GM18505 (cell line): ENCODE results near the gene GRB10.

Source experiments
- ATAC-seq: cut with Tn5 transposase; IDR thresholded peaks from one replicate; pipeline ENCODE4 v1.9.1; 2021; ENCODE audit not compliant: unreplicated experiment
- POLR2A ChIP-seq: IDR thresholded peaks from 4 replicates; pipeline ENCODE4 v1.6.1; 2011; ENCODE audit warnings: borderline replicate concordance; ENCODE audit not compliant: insufficient read depth, insufficient read length; ENCODE audit errors: extremely low read depth

The GRB10 gene

GRCh38 chr7:50731703-50732582, 50.8 kb downstream of the GRB10 start:
- no peak for ATAC-seq
- no peak for TF ChIP-seq POLR2A

GRCh38 chr7:50730446-50731400, 52.0 kb downstream of the GRB10 start:
- no peak for ATAC-seq
- TF ChIP-seq POLR2A: no peak

GRCh38 chr7:50729962-50730361, 52.7 kb downstream of the GRB10 start:
- TF ChIP-seq POLR2A: no peak
- ATAC-seq: no peak

GRCh38 chr7:50728184-50728583, 54.5 kb downstream of the GRB10 start:
- no peak for TF ChIP-seq POLR2A
- ATAC-seq: no peak

DNA sequence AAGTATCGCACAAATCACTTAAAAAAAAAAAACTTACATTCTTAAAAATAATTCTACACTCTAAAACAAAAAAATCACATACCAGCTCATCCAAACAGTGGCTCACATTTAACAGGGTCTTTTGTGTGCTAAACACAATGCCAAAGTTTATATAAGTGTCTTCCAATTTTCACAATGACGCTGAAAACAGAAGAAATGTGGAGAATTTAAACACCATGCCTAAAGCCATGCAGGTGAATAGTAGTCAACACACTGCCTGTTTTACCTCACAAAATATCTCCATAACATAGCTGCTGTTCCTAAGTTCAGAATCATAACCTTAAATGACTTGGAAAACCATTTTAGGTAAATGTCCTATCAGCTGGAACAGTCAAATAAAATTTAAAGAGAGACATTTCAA, 55.0 kb downstream of the GRB10 start:
- TF ChIP-seq POLR2A: no peak
- no peak for ATAC-seq

GRCh38 chr7:50727072-50727471, 55.6 kb downstream of the GRB10 start:
- TF ChIP-seq POLR2A: no peak
- ATAC-seq: no peak

GRCh38 chr7:50725774-50726173, 56.9 kb downstream of the GRB10 start:
- TF ChIP-seq POLR2A: no peak
- ATAC-seq: no peak

- TF ChIP-seq POLR2A: no peak
- no peak for ATAC-seq
Observed at GRCh38 chr7:50724526-50725520, 57.9 kb downstream of the GRB10 start.

DNA sequence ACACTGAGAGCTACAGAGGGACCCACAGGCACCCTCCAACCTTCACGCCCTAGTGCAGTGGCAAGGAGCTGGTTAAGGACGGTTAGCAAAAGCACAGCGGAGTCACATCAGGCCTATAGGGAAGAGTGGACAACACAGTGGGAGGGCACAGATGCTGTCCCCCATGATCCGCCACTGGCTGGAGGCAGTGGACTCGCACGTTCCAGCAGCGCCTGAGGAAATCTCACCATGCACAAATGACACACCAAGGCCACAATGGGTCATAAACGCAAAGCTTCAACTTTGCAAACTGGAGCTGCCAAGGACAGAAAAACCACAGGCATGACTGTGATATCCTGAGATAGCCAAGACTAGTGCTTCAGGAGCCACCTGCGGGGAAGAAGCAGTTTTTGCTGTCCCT, 58.8 kb downstream of the GRB10 start:
- no peak for ATAC-seq
- no peak for TF ChIP-seq POLR2A

DNA sequence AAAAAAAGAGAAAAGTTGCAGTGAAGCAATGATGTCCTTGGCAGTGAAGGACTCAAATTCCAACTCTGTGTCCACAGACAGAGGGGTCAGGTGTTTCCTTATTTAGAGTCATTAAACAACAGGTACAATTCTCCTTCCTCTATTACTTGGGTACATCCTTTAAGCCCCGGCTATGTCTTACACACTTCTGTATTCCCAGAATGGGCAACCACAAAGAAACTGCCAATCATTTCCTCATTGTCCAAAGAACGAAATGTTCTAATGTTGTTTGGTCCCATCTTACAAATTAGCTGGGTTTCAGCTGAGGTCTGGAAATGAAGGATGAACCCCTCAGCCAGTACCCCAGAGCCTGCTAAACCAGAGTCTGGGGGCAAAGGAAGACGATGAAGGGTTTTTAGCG, 59.5 kb downstream of the GRB10 start:
- no peak for ATAC-seq

DNA sequence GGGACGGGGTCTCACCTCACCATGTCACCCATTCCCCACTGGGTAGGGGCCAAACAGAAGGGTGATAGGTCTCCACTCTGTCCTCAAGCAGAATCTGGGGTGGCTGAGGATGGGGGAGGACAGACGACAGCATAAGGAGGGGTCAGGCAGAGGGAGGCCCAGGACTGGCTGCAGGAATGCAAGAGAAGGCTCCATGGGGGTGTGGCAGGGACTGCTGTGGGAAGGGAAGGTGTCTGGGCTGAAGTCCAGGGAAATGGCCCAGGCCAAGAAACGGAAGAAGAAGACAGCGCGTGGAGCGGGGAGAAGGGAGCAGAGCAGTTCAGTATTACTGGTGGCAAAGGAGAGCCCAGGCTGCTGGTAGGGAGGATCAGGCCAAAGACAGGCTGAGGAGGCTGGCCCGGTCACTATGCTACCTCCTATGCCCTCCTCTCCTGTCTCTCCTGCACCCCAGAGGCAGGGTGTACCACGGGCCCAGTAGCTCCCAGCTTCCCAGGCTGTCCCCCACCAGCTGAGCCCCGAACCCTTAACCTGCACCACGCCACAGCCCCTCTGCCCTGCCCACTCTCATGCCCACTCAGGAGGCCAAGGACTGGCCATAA, 60.9 kb downstream of the GRB10 start:
- no peak for ATAC-seq
- TF ChIP-seq POLR2A: no peak

More for the DNA sequence above, 59.5 kb downstream of the GRB10 start:
- no peak for TF ChIP-seq POLR2A

DNA sequence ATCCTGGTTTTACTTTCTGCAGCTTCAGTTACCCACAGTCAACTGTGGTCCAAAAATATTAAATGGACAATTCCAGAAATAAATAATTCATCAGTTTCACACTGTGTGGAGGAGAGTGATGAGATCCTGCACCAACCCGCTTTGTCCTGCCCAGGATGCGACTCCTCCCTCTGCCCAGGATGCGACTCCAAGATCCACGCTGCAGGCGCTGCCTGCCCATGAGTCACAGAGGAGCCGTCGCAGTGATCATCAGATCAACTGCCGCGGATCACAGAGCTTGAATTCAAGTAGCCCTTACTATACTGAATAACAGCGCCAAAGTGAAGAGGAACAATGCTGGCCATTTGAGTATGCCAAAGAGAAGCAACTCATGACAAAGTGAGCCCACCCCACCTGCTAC, 61.5 kb downstream of the GRB10 start:
- no peak for TF ChIP-seq POLR2A
- ATAC-seq: no peak
